Stimulated activated naive CD8-positive, alpha-beta T cell treated with anti-CD3 and anti-CD28 coated beads, Interleukin-15, Interleukin-2, amounts not matched to agents 100 ng/mL and 50 ng/mL, for 24 hours (primary cell): ENCODE results near the gene SNAI3.

ENCODE experiments used
- H3K27ac Mint-ChIP-seq: one replicate; pipeline ENCODE4 v1.8.0; 2021; ENCODE audit warnings: mild to moderate bottlenecking, mixed read lengths
- H3K27me3 Mint-ChIP-seq: one replicate; pipeline ENCODE4 v1.8.0; 2021; ENCODE audit warnings: mixed read lengths
- H3K36me3 Mint-ChIP-seq: one replicate; pipeline ENCODE4 v1.8.0; 2021; ENCODE audit warnings: low read depth, mixed read lengths
- H3K4me1 Mint-ChIP-seq: one replicate; pipeline ENCODE4 v1.8.0; 2021; ENCODE audit warnings: low read depth, mixed read lengths
- H3K4me3 Mint-ChIP-seq: one replicate; pipeline ENCODE4 v1.8.0; 2021; ENCODE audit warnings: mild to moderate bottlenecking, mixed read lengths
- H3K9me3 Mint-ChIP-seq: one replicate; pipeline ENCODE4 v1.8.0; 2021; ENCODE audit warnings: mixed read lengths

SNAI3 gene

GRCh38 chr16:88629835-88630234 lies 56.5 kb downstream of the SNAI3 start:
- Mint-ChIP-seq H3K4me3 (no peak overlapping the region), H3K27ac (no peak overlapping the region), H3K27me3 (no peaks in the 10 kb centered on the region), H3K4me1 (peaks cover 18% of the 10 kb centered on the region), H3K36me3 (peaks cover 34% of the 10 kb centered on the region), H3K9me3 (no peaks in the 10 kb centered on the region)

DNA sequence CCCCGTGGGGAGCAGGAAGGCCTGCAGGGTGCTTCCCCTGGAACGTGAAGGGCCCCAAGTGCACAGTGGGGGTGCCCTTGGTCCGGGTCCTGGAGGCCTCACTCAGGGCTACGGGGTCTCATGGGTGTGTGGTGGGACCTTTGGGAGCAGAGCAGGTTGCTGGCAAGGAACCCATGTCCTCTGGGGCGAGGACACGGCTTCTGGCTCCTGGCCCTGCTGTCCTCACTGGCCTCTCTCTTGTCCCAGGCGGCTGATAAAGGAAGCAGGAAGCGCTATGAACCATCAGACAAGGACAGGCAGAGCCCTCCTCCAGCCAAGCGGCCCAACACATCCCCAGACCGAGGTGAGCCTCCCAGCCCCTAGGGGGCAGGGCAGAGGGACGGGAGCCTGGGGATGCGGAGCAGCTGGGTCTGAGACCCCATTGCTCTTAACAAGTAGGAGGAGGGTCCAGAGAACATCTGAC lies 57.8 kb downstream of the SNAI3 start:
- no peak overlapping the region for H3K4me3 Mint-ChIP-seq
- peaks cover 6% of the 10 kb centered on the region for H3K4me1 Mint-ChIP-seq
- peaks cover 42% of the 10 kb centered on the region for H3K36me3 Mint-ChIP-seq
- no peaks in the 10 kb centered on the region for H3K9me3 Mint-ChIP-seq
- H3K27ac Mint-ChIP-seq = no peak overlapping the region
- no peaks in the 10 kb centered on the region for H3K27me3 Mint-ChIP-seq
